HG02623 (cell line): ENCODE measurements around the gene PTPRN.
"Not testable (repeated sequence)": the region's sequence is repeated elsewhere in the genome, so short reads cannot be mapped to it uniquely, and the experiment has no call there.

Experiments used
- ATAC-seq: cut with Tn5 transposase; IDR thresholded peaks from one replicate; pipeline ENCODE4 v1.9.1; 2021; ENCODE audit warnings: moderate library complexity; ENCODE audit not compliant: unreplicated experiment

PTPRN gene

GRCh38 chr2:219271021-219271420 is 38.2 kb downstream of the PTPRN start:
- no peak for ATAC-seq

- ATAC-seq, result no peak
Measured at GRCh38 chr2:219270055-219270372, 39.2 kb downstream of the PTPRN start.

- ATAC-seq, result no peak
Measured at GRCh38 chr2:219269362-219270054, 39.7 kb downstream of the PTPRN start.

GRCh38 chr2:219268294-219268693 is 40.9 kb downstream of the PTPRN start:
- ATAC-seq, result no peak

GRCh38 chr2:219266886-219267285 is 42.3 kb downstream of the PTPRN start:
- ATAC-seq, result no peak

GRCh38 chr2:219266232-219266631 is 43.0 kb downstream of the PTPRN start:
- no peak for ATAC-seq

- no peak for ATAC-seq
Measured at GRCh38 chr2:219261024-219261855, 48.0 kb downstream of the PTPRN start.

GRCh38 chr2:219258942-219259341 is 50.3 kb downstream of the PTPRN start:
- not testable (repeated sequence) for ATAC-seq

- peak; percentile 28 for ATAC-seq
Measured at GRCh38 chr2:219254590-219255201, 54.5 kb downstream of the PTPRN start.

GRCh38 chr2:219253753-219254589 is 55.2 kb downstream of the PTPRN start, which contains the start of gene TUBA4A:
Gene TUBA4A, minus strand, starts transcription at chr2:219253918. Its CDS starts 60 bp downstream, at chr2:219253858.
- ATAC-seq, result peak; percentile 40

GRCh38 chr2:219252900-219253752 is 56.1 kb downstream of the PTPRN start, which contains the start of gene TUBA4B:
Gene TUBA4B, plus strand, starts transcription at chr2:219253243. Its CDS starts 165 bp downstream, at chr2:219253408.
- ATAC-seq, result peak; percentile 2

- no peak for ATAC-seq
Measured at GRCh38 chr2:219252570-219252899, 56.7 kb downstream of the PTPRN start.

- no peak for ATAC-seq
Measured at GRCh38 chr2:219252084-219252483, 57.1 kb downstream of the PTPRN start.

- no peak for ATAC-seq
Measured at GRCh38 chr2:219251656-219252055, 57.5 kb downstream of the PTPRN start.

GRCh38 chr2:219250049-219250781 is 59.0 kb downstream of the PTPRN start:
- no peak for ATAC-seq

- peak; percentile 28 for ATAC-seq
Measured at GRCh38 chr2:219249203-219249980, 59.8 kb downstream of the PTPRN start.

- no peak for ATAC-seq
Measured at GRCh38 chr2:219248845-219249202, 60.4 kb downstream of the PTPRN start.
